Measurements from ENCODE around the gene IRAK1. TPM values are rescaled to one million over a fixed set of nuclear protein-coding genes. Genes with fewer than 3 reads are reported as not detected.

The IRAK1 gene
- total RNA-seq, 1 experiment from 2014 or later = 92.3 TPM

DNA sequence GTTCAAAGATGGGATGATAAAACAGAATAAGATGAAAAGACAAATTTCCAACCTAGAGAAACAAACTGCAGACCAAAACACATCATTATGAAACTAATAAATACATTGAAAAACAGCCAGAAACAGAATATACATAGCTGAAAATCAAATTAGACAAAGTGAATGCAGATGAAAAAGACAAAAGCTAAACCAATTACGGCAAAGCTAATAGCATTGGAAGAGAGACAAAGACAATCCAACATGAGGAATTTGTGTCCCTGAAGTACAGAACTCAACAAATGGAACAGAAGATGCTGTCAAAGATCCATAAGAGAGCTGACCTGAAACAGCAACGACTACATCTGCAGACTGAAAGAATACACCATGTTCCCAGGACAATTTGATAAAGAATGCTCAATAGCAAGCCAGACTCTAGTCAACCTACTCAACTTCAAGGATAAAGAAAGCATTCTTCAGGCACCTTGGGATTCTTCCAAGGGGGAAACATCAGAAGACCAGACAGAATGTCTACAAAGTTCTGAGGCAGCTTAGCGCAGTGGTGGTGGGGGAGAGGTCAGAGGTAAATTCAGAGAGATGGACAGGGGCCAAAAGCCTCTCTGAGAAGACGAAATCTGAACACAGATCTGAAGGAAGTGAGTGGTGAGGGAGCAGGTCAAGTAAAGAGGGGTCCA is 27.4 kb upstream of the IRAK1 start:
- CTCF ChIA-PET = no interaction called here

More for the DNA sequence above, 27.4 kb upstream of the IRAK1 start:
- Histone ChIP-seq H3K4me3 (replicated peaks in 1 of 2; ENCODE audit: low read depth in 1 of 2, low read length in 2 of 2) (no peak overlapping the region), H4K20me1 (ENCODE audit: insufficient read depth) (0 out of 2 replicates have a peak, but pooled peaks cover 4% of the 10 kb centered on the region), H3K9me2 (ENCODE audit: insufficient read depth) (no peaks in the 10 kb centered on the region), H3K27ac (ENCODE audit: low read depth, low read length) (no peak overlapping the region), H3K36me3 (ENCODE audit: control insufficient read depth in 1 of 2, insufficient read depth in 2 of 2, low read length in 2 of 2) (no peaks in the 10 kb centered on the region), H2AFZ (ENCODE audit: low read depth, low read length, poor library complexity, severe bottlenecking) (no peak overlapping the region), H3K4me2 (ENCODE audit: low read length) (no peak overlapping the region), H3K27me3 (ENCODE audit: insufficient read depth, low read length) (no peaks in the 10 kb centered on the region), H3K9ac (ENCODE audit: low read length) (no peak overlapping the region), H3K79me2 (ENCODE audit: insufficient read depth, low read length) (peaks cover 36% of the 10 kb centered on the region), H3K4me1 (ENCODE audit: control insufficient read depth in 1 of 2, insufficient read depth in 2 of 2, low read length in 2 of 2) (no peaks in the 10 kb centered on the region), H3K9me3 (ENCODE audit: control insufficient read depth in 1 of 2, insufficient read depth in 1 of 2, low read depth in 1 of 2, low read length in 2 of 2) (no peaks in the 10 kb centered on the region)
- ATAC-seq (no peak), DNase-seq (ENCODE audit: low read depth, low spot score) (no peak)
- intact Hi-C loops (cut with micrococcal nuclease) = no loop called here
- TF ChIP-seq EGR1 (IDR thresholded peaks at IDR 0.05; ENCODE audit: low read depth) (no peak), SP1 (IDR thresholded peaks at IDR 0.05; ENCODE audit: low read depth) (no peak), ZFX (IDR thresholded peaks at IDR 0.05) (no peak), POLR2AphosphoS5 (IDR thresholded peaks at IDR 0.05; ENCODE audit: low read depth, low read length) (no peak), FOSL1 (IDR thresholded peaks at IDR 0.05; ENCODE audit: low read depth) (no peak), ZBTB33 (IDR thresholded peaks at IDR 0.05; ENCODE audit: extremely low read depth, insufficient replicate concordance, low read length) (no peak), TCF7L2 (IDR thresholded peaks at IDR 0.05; ENCODE audit: borderline replicate concordance, extremely low read depth, insufficient read depth, insufficient read length) (no peak), POLR2A (IDR thresholded peaks at IDR 0.05; ENCODE audit: borderline replicate concordance, extremely low read depth, insufficient read depth, insufficient read length) (no peak), ELF1 (IDR thresholded peaks at IDR 0.05; ENCODE audit: borderline replicate concordance, low read depth) (no peak), SRF (IDR thresholded peaks at IDR 0.05; ENCODE audit: low read depth) (no peak), JUND (IDR thresholded peaks at IDR 0.05) (no peak)
- TF ChIP-seq, protein P1, sequence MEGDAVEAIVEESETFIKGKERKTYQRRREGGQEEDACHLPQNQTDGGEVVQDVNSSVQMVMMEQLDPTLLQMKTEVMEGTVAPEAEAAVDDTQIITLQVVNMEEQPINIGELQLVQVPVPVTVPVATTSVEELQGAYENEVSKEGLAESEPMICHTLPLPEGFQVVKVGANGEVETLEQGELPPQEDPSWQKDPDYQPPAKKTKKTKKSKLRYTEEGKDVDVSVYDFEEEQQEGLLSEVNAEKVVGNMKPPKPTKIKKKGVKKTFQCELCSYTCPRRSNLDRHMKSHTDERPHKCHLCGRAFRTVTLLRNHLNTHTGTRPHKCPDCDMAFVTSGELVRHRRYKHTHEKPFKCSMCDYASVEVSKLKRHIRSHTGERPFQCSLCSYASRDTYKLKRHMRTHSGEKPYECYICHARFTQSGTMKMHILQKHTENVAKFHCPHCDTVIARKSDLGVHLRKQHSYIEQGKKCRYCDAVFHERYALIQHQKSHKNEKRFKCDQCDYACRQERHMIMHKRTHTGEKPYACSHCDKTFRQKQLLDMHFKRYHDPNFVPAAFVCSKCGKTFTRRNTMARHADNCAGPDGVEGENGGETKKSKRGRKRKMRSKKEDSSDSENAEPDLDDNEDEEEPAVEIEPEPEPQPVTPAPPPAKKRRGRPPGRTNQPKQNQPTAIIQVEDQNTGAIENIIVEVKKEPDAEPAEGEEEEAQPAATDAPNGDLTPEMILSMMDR (IDR thresholded peaks at IDR 0.05 in 2 of 3, conservative IDR thresholded peaks at IDR 0.05 in 1 of 3; ENCODE audit: borderline replicate concordance in 1 of 3, insufficient read depth in 1 of 3, low read depth in 2 of 3, low read length in 2 of 3) = no peak
- TF ChIP-seq, protein P2, sequence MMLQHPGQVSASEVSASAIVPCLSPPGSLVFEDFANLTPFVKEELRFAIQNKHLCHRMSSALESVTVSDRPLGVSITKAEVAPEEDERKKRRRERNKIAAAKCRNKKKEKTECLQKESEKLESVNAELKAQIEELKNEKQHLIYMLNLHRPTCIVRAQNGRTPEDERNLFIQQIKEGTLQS (IDR thresholded peaks at IDR 0.05) = no peak
- TF ChIP-seq, protein P3, sequence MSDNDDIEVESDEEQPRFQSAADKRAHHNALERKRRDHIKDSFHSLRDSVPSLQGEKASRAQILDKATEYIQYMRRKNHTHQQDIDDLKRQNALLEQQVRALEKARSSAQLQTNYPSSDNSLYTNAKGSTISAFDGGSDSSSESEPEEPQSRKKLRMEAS (IDR thresholded peaks at IDR 0.05) = no peak
- ChIA-PET POLR2A (no interaction called here), RAD21 (ENCODE audit: low non-redundant PET in 1 of 2, low total read pairs in 2 of 2, uncharacterized antibody in 2 of 2, unreplicated experiment in 2 of 2) (no interaction called here)
- BruUV-seq (replicated peaks) = no TSS peak
